Measurements from ENCODE around the gene EFNA4. TPM values are rescaled to one million over a fixed set of nuclear protein-coding genes. Genes with fewer than 3 reads are reported as not detected.

EFNA4 gene
- total RNA-seq, 1 experiment from 2014 or later = 13.9 TPM

Other genes with a start within 250 kb of the EFNA4 start
- 0.03 TPM in 1 of 2 replicates, not detected in the other for gene KCNN3, start 193.5 kb upstream of the EFNA4 start, total RNA-seq (2014; rRNA removed; shearing (Covaris generic))
- gene PMVK, start 127.0 kb upstream of the EFNA4 start, total RNA-seq (2014; rRNA removed; shearing (Covaris generic)) = 10.4 and 19.0 TPM in 2 replicates
- gene PBXIP1, start 107.6 kb upstream of the EFNA4 start, total RNA-seq (2014; rRNA removed; shearing (Covaris generic)) = 78.2 and 81.4 TPM in 2 replicates
- gene PYGO2, start 102.0 kb upstream of the EFNA4 start, total RNA-seq (2014; rRNA removed; shearing (Covaris generic)) = 26.9 and 30.2 TPM in 2 replicates
- 102 and 107 TPM in 2 replicates for gene SHC1, start 93.0 kb upstream of the EFNA4 start, total RNA-seq (2014; rRNA removed; shearing (Covaris generic))
- gene CKS1B, start 89.1 kb upstream of the EFNA4 start, total RNA-seq (2014; rRNA removed; shearing (Covaris generic)) = 122 and 157 TPM in 2 replicates
- gene FLAD1, start 80.4 kb upstream of the EFNA4 start, total RNA-seq (2014; rRNA removed; shearing (Covaris generic)) = 53.5 and 58.2 TPM in 2 replicates
- 0.48 and 1.2 TPM in 2 replicates for gene LENEP, start 70.2 kb upstream of the EFNA4 start, total RNA-seq (2014; rRNA removed; shearing (Covaris generic))
- gene ZBTB7B, start 60.9 kb upstream of the EFNA4 start, total RNA-seq (2014; rRNA removed; shearing (Covaris generic)) = 25.1 and 29.1 TPM in 2 replicates
- 0.18 TPM in 1 of 2 replicates, not detected in the other for gene DCST2, start 30.0 kb upstream of the EFNA4 start, total RNA-seq (2014; rRNA removed; shearing (Covaris generic))
- not detected in 2 replicates for gene DCST1, start 29.9 kb upstream of the EFNA4 start, total RNA-seq (2014; rRNA removed; shearing (Covaris generic))
- gene ADAM15, start 12.4 kb upstream of the EFNA4 start, total RNA-seq (2014; rRNA removed; shearing (Covaris generic)) = 62.0 and 67.1 TPM in 2 replicates
- 6.6 and 8.2 TPM in 2 replicates for gene EFNA3, start 15.1 kb downstream of the EFNA4 start, total RNA-seq (2014; rRNA removed; shearing (Covaris generic))
- gene EFNA1, start 64.1 kb downstream of the EFNA4 start, total RNA-seq (2014; rRNA removed; shearing (Covaris generic)) = 25.3 and 25.7 TPM in 2 replicates
- gene SLC50A1, start 72.1 kb downstream of the EFNA4 start, total RNA-seq (2014; rRNA removed; shearing (Covaris generic)) = 57.4 and 61.6 TPM in 2 replicates
- 28.5 and 36.9 TPM in 2 replicates for gene DPM3, start 76.8 kb downstream of the EFNA4 start, total RNA-seq (2014; rRNA removed; shearing (Covaris generic))
- 326 and 369 TPM in 2 replicates for gene KRTCAP2, start 109.6 kb downstream of the EFNA4 start, total RNA-seq (2014; rRNA removed; shearing (Covaris generic))
- gene TRIM46, start 110.1 kb downstream of the EFNA4 start, total RNA-seq (2014; rRNA removed; shearing (Covaris generic)) = 0.85 and 1.3 TPM in 2 replicates
- 11.4 and 12.1 TPM in 2 replicates for gene THBS3, start 144.2 kb downstream of the EFNA4 start, total RNA-seq (2014; rRNA removed; shearing (Covaris generic))
- 128 and 140 TPM in 2 replicates for gene MTX1, start 145.0 kb downstream of the EFNA4 start, total RNA-seq (2014; rRNA removed; shearing (Covaris generic))
- gene ENTREP3, start 191.7 kb downstream of the EFNA4 start, total RNA-seq (2014; rRNA removed; shearing (Covaris generic)) = 6.3 and 7.9 TPM in 2 replicates
- 336 and 344 TPM in 2 replicates for gene SCAMP3, start 198.6 kb downstream of the EFNA4 start, total RNA-seq (2014; rRNA removed; shearing (Covaris generic))
- gene CLK2, start 209.8 kb downstream of the EFNA4 start, total RNA-seq (2014; rRNA removed; shearing (Covaris generic)) = 16.4 and 28.1 TPM in 2 replicates
- gene HCN3, start 213.7 kb downstream of the EFNA4 start, total RNA-seq (2014; rRNA removed; shearing (Covaris generic)) = 2.9 and 3.3 TPM in 2 replicates
- 0.11 TPM in 1 of 2 replicates, not detected in the other for gene PKLR, start 237.7 kb downstream of the EFNA4 start, total RNA-seq (2014; rRNA removed; shearing (Covaris generic))
- gene FDPS, start 245.1 kb downstream of the EFNA4 start, total RNA-seq (2014; rRNA removed; shearing (Covaris generic)) = 202 and 212 TPM in 2 replicates